ENCODE results near the gene DLL1. TPM values are rescaled to one million over a fixed set of nuclear protein-coding genes. Genes with fewer than 3 reads are reported as not detected.

Gene DLL1
- total RNA-seq, 1 donor from 2014 or later, result 7.5 TPM

DNA sequence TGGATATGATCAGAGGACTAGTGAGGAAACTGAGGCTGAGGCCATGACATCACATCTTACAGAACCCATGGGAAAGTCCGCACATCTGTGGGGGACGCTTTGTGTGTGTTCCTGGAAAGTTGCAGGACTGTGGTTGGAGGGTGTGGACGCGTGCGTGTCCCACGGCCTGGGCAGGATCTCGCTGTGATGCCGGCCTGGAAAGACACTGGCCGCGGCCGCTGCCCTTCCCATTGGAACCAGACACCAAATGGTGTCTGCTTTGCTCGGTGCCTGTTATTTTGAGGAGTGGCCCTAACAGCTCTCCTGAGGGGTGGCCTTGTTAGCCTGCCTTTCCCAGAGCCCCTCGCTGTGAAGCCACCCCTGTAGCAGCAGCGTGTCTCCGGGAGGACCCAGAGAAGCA, 41.1 kb downstream of the DLL1 start:
- no peak for DNase-seq

DNA sequence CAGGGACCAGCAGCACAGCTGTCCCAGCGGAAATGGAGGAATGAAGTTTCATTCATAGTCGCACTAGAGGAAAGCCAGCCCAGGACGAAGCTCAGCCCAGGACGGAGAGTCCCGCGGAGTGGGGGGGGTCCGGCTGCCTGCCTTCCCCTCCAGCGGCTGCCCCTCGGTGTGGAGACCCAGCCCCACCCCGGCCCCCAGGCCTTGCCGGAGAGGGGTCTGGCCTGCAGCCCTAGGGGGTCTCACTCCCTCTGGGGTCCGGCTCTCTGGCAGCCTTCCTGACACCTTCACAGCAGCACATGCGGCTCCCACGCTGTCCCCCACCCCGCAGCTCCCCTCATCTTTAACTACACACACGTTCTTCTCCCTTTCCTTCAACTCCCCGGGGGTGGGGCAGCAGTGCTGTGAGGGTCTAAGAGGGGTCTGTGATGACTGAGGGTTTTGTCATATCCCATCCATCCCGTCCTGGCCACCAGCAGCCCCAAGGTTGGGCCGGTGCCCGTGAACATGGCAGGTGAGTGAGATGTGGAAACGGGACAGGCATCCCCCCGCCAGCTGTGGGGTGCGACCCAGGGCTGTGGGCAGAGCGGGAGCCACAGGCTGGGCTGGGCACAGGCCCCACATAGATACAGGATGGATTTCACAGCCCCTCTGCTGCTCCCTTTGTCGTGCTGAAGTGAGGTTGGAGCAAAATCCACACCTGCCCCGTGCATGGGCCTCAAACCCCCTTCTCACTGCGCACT, 41.8 kb downstream of the DLL1 start:
- DNase-seq, result no peak

DNA sequence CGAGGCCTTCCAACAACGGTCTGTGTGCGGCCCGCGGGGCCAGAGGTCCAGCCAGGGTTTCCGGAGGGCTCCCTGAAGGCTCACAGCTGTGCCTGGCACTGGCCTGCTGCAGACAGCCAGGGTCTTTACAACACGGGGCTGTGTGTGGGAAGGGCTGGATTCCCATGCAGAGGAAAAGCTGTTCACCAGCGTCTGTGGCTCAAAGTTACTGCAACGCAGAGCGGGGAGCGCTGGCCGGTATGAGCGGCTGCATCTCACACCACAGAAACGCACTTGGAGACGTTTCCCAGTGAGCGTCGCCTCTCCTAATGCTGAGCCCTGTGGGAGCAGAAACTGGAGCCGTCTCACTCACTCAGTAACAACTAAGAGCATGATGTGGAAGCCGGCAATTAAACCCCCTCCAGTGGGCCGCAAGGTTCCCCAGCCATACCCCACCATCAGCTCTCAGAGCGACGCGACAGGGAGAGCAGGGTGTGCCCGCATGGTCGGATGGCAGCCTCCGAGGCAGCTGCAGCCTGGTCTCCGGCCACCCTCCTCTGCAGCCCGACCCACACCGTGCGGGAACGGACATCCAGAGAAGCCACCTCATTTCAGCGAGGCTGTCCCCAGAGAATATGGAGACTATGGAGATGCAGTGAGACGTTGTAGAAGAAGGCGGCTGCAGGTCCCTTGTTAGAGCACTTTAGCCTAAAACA, 42.6 kb downstream of the DLL1 start:
- no peak for DNase-seq

DNA sequence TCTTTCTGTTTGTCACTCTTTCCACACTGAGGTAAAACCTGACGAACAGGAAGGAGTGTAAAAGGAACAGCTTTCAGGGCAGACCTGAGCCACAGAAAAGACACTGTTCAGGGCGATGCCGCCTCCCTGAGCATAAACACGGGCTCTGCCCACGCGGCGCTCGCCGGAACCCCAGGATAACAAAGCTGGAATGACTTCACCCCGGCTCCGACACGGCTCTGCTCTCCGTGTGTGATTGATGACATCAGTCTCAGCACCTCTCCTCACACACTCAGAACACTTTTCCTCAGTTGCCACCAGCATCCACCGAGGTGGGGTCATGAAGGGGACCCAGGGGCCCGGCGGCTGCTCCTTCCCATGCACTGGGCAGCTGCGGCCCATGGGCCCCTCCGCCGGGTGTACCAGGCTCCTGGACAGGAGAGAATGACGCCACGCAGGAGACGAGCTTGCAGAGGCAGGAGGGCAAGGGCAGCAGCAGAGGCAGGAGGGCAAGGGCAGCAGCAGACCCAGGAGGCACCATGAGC, 43.6 kb downstream of the DLL1 start:
- no peak for DNase-seq

DNA sequence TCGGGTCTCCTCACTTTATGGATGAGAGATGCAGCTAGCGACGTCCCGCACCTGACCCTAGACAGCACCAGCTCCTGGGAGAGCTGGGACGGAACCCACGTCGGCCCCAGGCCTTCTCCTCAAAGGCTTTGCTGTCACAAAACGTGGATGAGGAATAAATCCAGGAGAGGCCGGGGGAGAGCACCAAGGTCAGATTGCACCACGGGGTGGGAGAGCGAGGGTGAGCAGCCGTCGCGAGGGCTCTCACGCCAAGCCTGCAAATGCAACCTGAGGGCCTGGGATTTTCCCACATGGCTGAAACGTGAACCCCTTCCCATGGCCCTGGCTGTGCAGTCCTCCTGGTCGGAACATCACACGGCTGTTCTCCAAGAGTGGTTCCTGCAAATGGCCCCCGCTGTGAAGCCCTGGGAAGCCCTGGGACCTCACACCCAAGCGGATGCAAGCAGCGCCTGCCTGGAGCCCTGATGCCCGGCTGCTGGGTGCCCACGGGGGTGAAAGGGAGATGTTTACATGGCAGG, 45.3 kb downstream of the DLL1 start:
- no peak for DNase-seq

DNA sequence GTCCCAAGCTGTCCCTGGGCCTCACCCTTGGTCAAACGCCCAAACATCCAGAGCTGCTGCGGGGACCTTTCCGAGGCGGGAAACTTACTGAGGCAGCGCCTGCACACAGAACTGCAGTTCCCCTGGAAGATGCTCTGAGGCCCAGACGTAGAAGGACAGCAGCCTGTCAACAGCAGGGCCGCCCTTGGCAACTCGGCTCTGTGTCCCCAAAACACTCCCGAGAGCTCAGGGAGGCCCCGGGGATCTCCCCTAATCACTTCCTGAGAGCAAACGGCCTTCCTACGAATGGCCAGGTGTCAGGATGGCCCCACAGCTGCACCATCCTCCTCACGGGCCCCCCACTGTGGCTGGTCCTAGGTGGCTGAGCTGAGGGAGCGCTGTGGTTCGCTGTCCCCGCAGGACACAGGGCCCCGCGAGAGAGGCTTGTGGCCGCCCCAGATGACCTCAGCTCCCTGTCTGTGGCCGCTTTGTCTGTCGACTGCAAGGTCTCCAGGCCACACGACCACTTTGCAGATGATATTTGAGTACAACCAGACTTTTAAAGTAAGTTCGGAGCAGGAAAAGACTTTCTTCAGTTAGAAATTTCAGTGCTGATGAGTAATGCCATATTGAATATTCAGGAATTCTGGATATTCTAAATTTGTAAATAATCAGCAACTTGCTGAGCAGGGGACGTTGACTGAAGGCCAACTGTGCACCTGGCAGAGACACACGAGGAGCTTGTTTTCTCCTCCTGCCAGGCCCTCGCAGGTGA, 46.0 kb downstream of the DLL1 start:
- no peak for DNase-seq

DNA sequence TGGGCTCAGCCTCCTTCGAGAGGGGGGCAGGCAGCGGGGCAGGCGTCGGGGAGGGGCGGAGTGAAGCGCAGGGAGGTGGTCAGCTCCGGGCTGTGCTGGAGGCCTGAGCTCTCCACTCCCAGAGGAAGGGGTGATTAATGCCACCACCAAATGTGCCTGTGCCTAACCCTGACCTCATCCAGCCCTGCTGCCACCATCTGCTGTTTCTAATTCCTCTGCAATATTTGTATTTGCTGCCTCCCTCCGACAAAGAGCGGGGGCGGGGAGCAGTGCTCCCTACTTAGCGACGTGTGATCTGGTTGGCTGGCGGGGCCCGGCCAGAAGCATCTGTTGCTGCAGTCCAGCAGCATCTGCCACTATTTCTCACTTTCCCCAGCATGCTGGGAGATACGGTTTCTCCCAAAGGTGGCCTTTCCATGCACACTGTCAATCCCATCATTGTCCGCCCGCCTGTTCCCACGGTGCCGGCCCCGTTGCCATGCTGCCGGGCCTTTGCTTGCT, 47.0 kb downstream of the DLL1 start:
- no peak for DNase-seq

DNA sequence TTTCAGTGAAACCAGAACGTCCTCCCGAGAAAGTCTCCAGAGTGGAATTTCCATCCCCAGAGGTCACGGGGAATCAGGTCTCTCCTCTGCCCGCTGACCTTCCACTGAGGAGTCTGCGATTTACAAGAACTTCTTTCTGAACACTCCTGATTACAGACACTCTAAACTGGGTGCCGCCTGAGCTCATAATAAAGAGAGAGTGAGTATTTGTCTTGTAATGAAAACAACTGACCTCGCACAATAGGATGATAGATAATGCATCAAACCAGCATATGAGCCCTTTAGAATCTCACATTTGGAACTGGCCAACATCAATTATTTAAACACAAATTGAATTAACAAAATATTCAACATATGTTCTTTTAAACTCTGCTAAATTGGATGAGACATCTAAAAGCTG, 47.5 kb downstream of the DLL1 start:
- DNase-seq, result no peak

DNA sequence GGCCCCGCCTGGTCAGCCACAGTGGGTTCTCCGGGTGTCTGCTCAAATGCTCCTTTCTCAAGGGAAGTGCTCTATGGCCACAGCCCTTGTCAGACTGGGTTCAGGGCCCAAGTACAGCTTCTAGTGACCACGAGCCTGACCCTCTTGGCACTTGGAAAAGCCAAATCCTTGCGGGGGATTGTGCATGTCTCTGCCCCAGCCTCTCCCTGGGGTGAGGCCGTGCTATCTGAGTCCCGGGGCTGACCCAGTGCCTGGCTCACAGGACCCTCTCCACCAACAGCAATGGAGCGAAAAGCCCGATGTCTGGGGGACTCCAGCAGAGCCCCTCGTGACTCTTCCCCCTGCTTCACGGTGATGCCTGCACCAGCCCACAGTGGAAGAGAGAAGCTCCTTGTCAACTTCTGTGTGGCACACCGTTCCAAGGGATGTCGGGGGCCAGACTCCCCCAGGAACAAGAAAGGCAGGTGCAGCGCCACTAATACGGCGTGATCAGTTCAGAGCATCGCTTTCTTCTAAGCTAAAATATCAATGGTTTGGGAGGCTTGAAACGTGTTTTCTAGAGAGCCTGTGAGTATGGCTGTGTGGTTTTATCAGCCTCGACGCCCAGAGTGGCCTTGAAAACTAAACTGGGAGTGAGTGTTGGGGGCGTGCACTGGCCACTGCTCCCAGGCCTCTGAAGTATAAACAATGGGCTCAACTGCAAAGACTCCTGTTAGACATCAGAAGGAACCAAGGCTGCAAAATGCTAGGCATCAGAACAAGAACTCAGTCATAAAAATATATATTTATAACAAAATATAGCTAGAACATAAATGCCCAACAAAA, 51.9 kb downstream of the DLL1 start:
- DNase-seq, result no peak

DNA sequence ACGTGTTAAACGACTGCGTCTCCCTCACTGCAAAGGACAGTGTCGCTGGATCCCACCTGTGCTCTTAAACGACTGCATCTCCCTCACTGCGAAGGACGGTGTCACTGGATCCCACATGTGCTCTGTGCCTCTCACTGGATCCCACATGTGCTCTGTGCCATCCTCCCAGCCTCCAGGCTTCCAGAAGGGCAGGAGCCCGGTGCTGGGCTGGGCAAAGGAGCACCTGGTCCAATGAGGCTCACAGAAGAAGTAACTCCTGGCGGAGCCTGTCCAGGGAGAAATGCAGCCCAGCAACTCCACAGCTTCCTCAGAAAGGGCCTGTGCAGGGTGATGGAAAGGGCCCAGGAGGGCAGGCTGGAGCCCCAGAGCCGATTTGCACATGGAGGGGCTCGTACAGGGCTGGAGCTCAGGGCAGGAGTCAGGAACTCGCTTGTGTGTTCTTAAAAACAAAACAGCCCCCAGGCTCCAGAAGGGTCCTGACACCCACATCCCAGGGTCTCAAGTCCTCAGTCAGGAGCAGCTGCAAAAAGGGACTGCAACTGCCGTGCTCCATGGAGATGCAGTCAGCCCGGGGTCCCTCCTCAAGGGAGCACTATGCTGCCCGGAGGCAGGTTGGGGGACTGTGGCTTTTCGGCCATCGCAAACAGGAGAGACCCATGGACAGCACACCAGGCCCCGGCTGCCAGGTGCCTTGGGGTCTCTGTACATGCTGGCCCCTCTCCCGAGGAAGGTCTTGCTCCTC, 52.7 kb downstream of the DLL1 start:
- no peak for DNase-seq

DNA sequence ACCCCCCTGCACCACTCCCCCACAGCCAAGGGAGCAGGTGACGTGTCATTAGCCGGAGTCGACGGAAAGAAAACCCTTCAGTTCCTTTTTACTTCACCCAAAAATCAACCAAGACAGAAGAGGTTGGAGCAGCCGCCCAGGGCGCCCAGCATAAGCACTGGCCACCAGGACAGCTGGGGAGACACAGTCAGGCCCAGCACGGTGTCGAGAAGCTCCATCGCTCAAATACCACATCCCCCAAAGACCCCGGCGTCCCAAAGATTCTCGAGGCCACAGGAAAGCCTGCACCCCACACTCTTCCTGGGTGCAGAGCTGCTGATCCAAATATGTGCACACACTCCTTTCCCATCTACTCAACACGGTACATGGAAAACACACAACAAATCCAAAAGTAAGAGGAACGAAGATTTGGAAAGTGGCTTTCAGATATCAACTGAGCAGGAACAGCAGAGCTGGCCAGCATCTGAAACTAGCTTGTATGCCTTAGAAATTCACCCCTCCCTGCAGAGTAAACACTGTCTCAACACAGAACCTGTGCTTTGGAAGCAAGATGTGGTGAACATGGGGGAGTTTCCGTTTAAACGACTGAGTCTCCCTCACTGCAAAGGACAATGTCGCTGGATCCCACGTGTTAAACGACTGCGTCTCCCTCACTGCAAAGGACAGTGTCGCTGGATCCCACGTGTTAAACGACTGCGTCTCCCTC, 54.6 kb downstream of the DLL1 start:
- no peak for DNase-seq

DNA sequence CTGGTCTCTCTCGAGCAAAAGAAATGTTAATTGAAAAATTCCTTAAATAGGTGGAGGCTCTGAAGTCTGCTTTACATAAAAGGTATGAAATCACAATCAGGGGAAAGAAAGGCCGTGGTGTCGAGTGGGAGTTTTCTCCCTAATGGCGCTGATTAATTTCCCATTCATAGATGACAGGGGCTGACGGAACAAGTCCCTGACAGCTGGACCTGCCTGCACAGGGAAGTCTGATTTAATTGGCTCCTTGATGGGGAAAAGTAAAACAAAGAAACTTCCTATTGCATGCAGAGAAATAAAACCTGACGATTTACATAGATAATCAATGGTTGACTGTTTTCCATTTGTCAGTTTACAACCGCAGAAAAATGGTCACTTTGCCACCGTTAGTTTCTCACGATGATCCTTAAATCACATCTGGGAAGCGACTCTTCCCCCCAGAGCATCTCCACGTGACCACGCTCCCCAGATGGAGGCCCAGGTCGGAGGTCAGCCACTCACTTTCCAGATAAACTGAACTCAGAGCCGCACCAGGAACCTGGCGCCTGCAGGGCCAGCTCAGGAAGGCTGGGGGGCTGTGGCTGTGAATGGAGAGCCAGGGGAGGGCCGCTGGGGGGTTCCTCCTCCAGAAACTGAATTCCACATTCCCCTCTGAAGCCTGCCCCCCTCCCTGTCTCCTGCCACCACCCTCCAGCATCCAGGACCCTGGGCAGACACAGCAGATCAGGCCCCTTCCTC, 55.3 kb downstream of the DLL1 start:
- DNase-seq, result no peak

DNA sequence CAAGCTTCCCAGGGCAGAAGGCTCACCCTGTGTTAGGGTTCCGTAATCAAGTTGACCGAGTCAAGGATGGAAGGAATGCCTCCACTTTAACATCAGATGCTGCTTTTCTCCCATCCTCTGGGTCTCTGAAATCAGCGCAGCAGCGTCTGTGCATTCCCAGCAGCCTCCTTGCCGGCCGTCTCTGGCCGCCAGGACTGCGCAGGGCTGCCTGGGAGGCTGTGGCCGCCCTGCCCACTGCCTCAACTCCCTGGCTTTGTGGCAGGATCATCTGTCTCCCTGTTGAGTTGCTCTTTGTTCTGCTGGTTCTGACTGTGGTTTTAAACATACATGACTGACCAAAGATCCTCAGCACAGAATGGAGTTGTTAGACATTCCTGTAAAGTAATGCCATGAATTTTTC, 56.5 kb downstream of the DLL1 start:
- no peak for DNase-seq

DNA sequence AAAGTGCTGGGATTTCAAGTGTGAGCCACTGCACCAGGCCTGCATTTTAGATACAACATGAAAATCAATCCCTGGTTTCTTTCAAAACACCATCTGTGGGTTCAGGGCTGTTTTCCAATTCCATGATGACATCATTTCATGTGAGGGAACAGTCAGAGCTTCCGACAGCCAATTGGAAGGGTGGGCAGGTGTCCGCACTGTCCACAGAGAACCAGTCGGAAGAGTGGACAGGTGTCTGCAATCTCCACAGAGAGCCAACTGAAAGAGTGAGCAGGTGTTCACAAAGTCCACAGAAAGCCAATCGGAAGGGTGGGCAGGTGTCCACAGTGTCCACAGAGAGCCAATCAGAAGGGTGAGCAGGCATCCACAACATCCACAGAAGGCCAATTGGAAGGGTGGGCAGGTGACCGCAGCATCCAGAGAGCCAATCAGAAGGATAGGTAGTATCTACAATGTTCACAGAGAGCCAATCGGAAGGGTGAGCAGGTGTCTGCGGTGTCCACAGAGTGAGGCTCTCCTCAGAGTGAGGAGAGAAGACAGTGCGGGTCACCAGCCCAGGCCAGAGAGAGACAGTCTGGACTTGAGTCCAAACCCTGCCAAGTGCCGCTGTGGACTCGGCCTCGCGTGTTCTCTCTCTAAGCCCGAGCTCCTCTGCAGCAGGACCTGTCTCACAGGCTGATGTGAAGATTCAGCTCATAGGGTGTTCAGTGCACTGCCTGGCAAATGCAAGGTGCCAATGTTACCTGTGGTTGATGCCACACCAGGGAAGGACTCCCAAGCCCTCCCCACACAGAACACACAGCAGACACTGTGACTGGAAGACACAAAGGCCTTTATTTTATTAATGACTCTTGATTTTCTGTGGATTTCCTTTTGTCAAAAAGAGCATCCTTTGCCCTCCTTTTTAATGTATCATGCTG, 57.3 kb downstream of the DLL1 start:
- DNase-seq, result no peak

Data from dermis blood vessel endothelial cell (primary cell).